HG02571 (cell line): ENCODE data around the gene CNKSR3.
"Not testable (repeated sequence)": the region's sequence is repeated elsewhere in the genome, so short reads cannot be mapped to it uniquely, and the experiment has no call there.

Experiments
- ATAC-seq: cut with Tn5 transposase; IDR thresholded peaks from one replicate; pipeline ENCODE4 v1.9.1; 2021; ENCODE audit warnings: mild to moderate bottlenecking, moderate library complexity; ENCODE audit not compliant: unreplicated experiment

Gene CNKSR3

DNA sequence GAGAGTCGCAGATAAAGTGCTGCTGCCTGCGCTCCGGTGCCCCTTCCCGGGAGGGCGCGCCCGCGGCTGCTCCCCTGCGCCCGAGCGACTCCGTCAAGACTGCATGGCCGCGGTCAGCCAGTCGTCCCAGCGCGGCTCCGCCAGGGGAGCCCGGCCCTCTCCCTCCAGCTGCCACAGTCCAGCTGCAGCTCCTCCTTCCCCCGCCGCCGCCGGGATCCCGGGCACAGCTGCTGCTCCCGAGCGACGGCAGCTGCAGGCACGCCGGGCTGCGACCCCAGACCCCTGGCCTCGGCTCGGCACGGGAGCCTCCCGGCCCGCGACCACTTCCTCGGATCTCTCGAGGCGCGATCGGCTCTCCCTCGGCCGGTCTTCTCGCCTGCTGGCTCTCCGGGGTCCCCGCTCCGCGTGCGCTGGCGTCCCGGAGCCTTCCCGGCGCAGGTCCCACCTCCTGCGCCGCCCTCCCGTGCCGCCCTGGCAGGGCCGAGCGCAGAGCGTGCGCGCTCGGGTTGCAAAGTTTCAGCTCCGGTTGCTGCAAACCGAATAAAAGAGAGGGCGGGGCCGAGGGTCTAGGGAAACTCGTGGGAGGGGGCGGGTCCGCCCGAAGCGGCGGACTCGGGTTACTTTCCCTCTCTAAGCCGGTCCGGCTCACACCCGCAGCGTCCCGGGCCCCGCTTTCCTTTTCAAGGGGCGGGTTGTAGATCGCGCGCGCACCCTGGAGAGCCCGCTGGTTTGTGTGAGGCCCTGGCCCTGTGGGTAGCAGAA is at the start of gene CNKSR3:
Gene CNKSR3 (minus strand): TSS at position 542 of the 762 bp plus-strand sequence. CDS start 571 bp downstream, outside the sequence.
- ATAC-seq: peak; percentile 71

DNA sequence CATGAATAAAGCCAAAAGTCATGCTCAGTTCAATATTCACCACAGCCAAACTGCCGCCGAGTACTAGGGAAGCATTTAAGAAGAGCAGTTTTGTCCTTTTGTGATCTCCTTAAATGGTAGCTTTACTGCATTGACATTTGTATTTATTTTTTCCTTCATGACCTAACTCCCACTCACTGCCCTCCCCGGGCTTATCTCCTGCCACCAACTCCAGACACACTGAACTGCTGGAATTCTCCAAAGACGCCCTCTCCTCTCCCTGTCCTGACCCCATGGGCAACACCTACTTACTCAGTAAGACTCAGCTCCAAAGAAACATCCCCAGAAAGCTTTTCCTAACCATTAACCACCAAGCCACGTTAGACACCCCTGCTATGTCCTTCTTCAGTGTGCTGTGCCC is 48.5 kb upstream of the CNKSR3 start:
- no peak for ATAC-seq

DNA sequence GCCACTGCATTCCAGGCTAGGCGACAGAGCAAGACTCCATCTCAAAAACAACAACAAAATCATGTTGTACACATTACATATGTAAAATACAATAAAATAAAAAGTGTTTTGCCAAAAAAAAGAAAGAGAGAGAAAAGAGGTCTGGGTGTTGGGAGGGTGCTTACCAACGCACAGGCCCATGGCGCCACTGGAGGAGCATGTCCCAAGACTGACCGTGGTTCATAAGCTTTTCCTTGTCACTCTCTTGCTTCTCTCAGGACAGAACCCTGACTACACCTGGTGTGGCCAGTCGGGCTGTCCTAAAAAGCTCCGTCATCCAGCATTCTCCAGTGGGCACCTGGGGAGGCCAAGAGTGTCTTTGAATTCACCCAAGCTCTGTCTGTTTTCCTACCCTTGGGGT is 48.0 kb upstream of the CNKSR3 start:
- no peak for ATAC-seq

DNA sequence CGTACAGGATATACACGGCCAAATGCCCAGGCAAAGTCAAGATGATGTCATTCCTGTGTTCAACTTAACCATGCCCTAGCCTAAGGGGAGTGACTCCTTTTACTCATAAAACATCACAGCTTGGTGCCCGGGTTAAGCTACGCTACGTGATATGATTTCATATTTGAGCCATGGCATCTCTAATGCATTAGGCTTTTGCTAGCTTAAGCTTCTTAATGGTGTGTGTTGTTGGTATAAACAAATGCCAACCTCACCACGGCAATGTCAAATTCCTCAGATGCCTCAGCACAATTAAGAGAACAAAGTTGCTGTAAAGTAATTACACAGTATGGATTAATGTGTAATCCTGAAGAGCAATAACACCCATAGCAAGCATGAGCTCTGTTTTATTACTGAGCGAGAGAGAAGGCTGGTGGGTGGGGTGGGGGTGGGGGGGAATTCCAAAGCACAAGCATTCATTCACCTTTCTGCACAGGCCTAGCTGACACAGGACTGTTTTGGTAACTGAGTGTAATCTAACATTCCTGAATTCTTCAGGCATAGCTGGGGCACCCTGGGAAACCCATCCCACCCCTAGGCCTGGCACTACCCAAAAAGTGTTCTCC is 44.7 kb upstream of the CNKSR3 start:
- ATAC-seq: no peak

DNA sequence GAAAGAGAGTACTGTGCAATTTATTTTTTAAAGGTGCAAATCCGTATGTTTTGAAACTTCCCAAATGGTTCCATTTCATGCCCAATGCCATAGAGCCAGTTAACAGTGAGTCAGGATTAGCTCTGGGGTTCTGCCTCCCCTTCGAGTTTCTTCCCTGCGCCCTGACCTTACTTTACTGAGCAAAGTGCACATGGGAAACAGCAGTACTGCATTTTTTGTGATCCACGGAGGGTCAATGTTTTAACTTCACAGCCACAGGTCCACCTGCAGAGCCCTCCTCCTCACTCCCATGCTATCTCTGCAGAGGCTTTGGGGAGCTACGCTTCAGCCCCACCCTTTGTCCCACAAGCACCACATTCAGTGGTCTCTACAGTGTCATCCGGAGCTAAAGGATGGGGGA is 44.0 kb upstream of the CNKSR3 start:
- no peak for ATAC-seq

DNA sequence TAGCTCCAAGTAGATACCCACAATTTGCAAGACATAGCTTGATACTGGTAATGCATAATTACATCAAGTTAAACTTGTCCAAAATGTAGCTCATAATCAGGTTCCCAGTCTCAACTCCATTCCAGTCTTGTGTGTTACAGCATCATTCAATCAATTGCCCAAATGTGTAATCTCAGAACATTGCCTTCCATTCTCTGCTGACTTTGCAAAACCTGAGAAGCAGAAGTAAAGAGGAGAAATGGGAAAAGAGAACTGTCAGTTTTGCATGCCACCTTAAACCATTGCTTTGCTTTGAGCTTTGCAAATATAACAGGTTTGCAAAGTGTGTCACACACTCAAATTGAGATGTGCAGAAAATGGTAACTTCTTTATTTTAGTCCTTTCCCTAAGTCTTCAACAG is 40.3 kb upstream of the CNKSR3 start:
- no peak for ATAC-seq

DNA sequence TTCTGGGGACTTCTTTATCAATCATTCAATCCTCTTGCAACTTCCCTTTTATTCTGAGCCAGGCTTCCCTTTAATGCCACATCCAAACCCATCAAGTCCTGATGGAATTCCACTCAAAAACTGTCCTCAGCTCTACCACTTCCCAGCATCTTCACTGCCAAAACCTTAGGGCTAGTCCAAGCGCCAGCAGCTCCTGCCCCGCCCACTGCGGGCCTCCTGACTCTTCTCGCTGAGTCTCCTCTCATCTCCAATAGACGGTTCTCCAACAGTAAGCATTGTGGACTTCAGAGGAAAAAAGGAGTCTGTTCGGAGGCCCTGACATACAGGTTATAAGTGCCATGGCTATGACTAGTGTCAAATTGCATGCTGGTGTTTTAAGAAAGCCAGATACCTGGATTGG is 38.7 kb upstream of the CNKSR3 start:
- no peak for ATAC-seq

DNA sequence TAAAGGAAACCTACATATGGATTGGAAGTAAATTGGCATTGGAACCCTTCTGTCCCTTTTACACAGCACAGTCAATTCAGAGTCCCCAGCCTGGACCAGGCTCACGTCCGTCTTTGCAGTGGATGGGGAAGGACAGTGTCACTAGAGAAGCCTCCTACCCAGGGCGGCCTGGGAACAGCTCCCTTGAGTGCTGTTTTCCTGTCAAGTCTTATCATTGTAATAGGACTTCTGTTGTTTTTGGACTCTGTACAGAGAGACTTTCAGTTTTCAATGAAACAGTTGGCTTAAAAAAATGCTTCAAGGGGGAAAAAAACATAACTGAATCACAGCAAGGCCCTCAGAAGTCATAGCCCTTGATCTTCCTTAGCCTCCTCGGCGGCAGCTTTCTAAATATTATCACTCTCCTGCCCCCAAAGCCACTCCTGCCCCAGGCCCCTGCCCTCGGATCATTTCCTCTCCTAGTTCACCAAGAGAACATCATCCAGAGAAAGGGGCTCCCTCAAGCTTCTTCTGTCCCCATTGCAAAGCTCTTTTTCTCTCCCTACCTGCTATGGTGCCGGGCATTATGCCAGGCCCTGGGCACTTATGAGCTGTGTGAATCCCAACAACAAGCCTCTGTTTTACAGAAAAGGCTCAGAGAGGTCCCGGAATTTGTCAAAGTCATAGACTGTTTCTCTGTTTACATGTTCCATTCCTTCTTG is 37.8 kb upstream of the CNKSR3 start:
- ATAC-seq: no peak

DNA sequence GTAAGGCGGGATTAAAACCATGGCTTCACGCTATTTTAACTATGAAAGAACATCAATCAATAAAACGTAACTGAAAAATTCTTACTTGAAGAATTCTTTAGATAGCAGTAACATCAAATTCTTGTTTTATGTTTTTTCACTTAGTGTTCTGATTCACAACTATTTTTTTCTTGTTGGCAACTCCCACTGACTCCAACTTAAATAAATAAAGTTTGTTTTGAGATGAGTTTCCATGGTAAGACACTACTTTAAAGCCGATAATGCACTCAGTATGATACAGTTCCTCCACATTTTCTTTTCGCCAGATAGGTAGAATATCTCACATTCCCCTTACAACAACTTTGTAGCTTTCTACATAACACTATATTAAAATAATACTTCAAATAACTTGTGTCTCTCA is 33.1 kb upstream of the CNKSR3 start:
- no peak for ATAC-seq

DNA sequence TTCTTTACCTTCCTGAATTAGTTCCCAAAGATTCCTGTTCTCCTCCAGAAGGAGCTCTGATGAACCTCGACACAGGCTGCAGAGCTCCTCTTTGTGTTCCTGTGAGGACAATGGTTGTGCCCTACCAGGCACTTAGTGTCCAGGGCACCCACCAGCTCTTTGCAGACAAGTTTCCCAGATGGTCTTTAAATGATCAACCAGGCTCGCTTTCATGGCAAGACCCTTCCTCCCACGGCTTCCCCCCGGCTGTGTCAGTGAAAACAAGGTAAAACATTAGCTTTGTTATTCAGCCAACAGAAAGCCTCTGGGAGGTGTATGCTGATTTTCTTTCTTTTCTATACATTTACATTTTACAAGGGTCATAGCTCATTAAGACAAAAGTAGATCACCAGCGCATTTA is 32.3 kb upstream of the CNKSR3 start:
- no peak for ATAC-seq

DNA sequence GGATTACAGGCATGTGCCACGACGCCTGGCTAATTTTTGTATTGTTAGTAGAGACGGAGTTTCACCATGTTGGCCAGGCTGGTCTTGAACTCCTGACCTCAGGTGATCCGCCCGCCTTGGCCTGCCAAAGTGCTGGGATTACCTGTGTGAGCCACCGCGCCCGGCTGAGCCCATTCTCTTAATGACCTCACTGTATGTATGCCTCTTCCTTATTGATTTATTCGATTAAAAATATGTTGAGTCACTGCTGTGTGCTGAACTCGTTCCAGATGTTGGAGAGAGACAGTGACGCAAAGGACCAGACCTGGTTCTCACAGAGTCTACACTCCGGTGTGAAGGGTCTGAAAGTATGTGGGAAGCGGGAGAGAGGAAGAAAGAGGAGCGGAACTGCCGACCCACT is 31.4 kb upstream of the CNKSR3 start:
- ATAC-seq: not testable (repeated sequence)

DNA sequence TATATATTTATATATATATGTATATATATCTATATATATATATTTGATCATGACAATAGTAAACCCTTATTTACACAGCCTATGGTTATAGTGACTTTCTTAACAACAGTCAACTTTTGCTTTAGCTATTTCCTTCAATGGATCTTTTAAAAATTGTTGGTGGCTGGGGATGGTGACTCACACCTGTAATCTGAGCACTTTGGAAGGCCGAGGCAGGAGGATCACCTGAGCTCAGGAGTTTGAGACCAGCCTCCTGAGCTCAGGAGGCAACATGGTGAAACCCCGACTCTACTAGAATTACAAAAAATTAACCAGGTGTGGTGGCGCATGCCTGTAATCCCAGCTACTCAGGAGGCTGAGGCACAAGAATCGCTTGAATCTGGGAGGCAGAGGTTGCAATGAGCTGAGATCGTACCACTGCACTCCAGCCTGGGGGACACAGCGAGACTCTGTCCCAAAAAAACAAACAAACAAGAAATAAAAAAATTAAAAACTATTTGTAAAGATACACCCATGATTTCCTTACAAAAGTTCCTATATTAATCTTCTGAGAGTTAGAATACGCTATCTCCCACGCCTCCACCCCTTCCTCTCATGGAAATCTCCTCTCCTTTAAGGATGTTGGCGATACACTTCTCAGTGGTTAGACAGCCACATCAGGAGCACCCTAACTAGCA is 29.2 kb upstream of the CNKSR3 start:
- ATAC-seq: no peak

DNA sequence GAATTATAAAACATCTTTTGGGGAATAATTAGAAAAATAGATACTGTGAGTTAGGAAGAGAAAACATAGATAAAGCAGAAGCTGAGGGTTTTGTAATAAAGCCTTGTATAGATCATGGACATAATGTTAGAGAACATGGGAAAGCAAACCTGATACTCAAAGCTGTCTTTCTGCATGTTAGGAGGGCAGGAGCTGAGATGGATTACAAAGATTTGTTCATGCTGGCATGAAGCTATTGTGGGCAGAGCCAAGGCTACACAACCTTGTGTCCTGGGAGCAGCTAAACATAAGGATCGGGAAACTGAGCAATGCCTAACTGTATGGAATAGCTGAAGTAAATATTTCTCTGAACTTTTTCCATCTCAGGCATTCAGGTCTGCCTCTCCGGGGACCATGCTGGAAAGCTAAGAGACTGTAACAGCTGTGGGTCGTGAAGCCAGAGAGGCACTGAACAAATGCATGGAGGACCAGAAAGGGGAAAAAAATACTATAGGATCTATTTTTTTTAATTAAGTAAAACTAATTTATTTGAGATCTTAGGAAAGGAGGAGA is 28.2 kb upstream of the CNKSR3 start:
- no peak for ATAC-seq

DNA sequence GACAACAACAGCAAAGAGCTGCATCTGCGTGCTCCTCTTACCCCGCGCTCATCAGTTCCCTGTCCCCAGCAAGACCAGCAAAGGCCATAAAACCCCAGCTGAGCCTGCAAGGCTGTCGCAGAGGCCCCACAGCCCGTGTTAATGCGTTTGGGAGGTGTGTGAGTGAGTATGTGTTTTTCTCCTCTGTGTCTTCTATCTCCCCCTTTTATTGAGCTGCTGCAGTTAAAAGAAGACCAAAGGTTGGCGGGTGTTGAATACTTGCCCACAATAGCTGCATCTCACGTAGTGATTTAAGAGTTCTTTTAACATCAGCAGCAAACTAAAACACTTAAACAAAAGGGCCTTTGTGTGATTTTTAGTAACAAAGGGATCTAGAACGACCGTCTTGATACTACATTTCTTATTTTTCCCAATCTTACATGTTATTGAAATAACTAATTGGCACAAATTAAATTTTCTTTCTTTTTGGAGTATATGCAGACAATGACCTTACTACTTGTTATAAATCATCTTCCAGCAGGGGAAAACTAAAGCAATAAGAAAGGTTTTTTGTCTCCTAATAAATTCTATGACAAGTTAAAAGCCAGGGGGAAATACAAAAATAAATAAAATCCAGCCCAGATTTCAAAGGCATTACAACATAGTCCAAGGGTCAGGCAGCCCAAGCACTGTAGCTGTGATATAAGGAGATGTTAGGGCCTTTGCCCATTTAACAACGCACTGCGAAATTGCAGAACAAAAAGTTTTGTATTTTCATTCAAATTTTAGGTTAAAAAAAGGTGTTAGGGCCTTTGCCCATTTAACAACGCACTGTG is 27.2 kb upstream of the CNKSR3 start:
- no peak for ATAC-seq

DNA sequence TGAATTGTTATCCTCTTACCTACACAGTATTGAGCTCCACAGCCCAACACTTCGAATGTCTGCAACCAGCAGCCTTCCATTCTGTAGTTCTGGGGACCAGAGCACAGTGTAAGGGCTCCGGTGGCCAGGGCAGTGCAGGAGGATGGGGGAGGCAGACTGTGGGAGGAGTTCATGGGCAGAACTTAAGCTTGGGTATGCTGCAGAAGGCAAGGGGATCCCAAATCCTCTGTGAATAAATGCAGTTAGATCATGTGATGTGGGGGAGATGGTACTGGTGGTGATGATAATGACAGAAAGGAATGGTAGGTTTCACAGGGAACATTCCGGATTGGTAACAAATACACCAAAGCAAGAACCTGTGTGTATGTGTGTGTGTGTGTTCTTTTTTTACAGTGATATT is 26.5 kb upstream of the CNKSR3 start:
- no peak for ATAC-seq

DNA sequence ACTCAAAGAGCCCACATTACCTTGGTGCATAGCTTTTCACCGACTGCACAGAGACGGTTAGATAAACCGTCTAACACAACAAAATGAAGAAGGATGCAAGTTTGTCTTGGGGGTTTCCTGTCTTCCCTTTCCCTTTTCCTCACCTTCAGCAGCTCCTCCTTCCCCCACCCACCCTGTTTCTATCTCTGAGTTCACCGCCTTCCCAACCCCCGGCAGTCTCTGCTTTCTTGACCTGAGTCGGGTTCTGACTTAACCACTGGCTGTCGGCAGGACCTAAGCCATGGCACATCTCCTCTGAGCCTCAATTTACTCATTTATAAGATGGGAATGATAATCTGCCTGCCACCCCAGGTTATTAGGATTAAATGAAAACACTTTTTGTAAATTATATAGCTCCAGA is 25.8 kb upstream of the CNKSR3 start:
- ATAC-seq: no peak

DNA sequence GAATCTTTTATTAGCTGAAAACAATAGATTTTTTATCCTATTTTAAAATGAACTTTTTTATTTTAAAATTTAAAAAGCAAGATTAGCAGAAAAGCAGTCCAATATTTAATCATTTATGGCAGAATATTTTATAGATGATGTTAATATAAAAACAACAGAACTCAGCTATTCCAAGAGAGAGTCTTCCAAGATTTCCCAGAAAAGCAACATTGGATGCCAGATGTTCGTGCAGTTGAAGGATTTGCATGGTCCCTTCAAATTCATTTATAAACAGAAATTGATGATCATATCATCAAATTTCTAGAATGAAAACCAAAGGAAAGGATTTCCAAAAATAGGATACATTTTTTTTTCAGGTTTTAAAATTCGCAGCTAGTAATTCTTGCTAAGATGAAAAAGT is 25.4 kb upstream of the CNKSR3 start:
- ATAC-seq: no peak

DNA sequence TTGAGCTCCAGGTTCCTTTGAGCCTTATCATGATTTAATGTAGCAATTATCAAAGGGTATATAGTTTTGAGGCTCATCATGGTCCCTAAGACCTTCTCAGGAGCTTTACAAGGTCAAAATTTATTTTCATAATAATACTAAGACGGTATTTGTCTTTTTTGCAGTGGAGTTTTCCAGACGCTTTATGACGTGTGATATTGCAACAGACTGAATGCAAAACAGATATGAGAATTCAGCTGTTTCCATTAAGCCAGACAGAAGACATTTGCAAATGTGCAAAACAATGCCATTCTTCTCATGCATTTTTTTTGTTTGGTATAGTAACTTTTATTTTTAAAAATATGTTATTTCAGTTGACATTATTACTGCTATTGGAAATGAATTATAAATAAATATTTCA is 24.7 kb upstream of the CNKSR3 start:
- ATAC-seq: no peak

DNA sequence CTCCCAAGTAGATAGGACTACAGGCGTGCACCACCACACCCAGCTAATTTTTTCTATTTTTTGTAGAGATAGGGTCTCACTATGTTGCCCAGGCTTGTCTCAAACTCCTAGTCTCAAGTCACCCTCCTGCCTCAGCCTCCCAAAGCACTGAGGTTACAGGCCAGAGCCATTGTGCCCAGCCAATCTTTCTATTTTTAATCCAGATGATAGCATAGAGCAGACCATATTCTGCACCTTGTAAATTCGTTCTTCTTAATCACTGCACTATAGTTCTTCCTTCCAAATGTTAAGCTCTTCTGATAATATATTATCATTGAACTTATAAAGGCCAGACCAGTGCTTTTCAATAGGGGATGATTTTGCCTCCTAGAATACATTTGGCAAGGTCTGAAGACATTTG is 24.0 kb upstream of the CNKSR3 start:
- ATAC-seq: no peak

DNA sequence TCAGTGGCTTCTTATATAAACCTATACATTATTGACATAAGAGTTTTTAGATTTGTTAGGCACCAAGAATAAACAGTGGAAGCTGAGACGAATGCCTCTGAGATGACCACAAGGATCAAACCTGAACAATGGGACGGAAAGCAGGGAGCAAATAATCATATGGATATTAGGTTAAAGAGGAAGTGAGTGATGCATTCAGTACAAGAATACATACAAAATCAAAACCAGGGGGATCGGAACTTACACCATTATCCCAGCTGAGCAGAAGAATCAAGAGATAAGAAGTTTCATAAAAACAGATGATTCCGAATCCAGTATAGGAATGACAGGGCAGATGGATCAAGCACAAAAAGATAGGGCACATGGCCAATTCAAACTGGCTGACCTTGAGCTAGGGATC is 21.9 kb upstream of the CNKSR3 start:
- no peak for ATAC-seq

DNA sequence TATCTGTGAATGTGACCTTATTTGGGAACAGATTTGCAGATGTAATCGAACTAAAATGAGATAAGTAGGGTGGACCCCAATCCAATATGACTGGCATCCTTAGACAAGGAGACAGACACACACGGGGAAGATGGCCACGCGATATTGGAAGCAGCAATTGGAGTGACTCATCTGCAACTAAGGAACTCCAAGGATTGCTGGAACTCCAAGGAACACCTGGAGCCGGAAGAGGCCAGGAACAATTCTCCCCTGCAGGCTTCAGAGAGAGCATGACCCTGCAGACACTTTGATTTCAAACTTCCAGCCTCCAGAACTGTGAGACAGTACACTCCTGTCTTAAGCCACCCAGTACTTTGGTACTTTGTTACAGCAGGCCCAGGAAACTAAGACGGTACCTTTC is 19.5 kb upstream of the CNKSR3 start:
- ATAC-seq: no peak
